GM12892 (cell line): ENCODE results near the gene AP1S3.

ENCODE experiments used
- DNase-seq: peaks from one replicate; pipeline ENCODE4 v3.0.0; 2011; ENCODE audit not compliant: insufficient read length
- FAIRE-seq: peaks from 2 replicates; lab custom pipeline; 2011; peaks lifted over from hg19 to GRCh38; lab: Jason Lieb, UNC
- POLR2A ChIP-seq: IDR thresholded peaks from 2 replicates; pipeline ENCODE4 v1.6.1; 2011; ENCODE audit warnings: low read depth, low read length, control low read depth
- POLR2AphosphoS5 ChIP-seq: IDR thresholded peaks from 2 replicates; pipeline ENCODE4 v1.6.1; 2011; ENCODE audit warnings: low read depth, low read length, control low read depth
- TAF1 ChIP-seq: IDR thresholded peaks from 2 replicates; pipeline ENCODE4 v1.6.1; 2011; ENCODE audit warnings: low read depth, mild to moderate bottlenecking, control low read depth, low read length, borderline replicate concordance

Gene AP1S3

DNA sequence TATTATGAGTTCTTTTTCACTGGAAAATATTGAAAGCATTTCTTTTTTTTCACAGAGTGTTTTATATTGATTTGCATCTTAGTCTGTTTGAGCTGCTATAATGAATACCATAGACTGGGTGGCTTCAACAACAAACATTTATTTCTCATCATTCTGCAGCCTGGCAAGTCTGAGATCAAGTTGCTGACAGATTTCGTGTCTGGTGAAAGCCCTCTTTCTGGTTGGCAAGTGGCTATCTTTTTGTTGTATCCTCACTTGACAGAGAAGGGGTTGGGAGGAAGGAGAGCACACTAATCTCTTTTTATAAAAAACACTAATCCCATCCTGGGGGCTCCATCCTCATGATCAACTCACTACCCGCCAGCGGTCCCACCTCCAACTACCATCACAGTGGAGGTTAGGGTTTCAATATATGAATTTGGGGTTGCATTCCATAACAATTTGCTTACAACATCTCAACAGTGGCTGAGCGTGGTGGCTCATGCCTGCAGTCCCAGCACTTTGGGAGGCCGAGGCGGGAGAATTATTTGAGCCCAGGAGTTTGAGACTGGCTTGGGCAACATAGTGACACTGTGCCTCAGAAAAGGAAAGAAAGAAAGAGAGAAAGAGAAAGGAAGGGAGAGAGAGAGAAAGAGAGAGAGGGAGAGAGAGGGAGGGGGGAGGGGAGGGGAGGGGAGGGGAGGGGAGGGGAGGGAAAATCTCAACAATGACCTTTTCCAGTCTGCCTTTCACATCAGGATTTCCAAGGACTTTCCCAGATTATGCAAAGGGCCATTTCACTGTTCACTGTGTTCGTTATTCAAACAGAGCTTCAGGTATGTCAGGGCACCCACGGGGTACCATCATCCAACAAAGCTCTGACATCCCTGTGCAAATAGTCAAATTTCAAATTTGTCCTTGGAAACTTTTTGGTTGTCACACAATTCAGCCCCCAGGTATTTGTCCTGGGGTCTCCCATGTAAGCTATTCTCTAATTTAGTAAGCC lies 111.1 kb downstream of the AP1S3 start:
- FAIRE-seq (no peak), DNase-seq (no peak)
- TF ChIP-seq POLR2A (no peak), TAF1 (no peak), POLR2AphosphoS5 (no peak)

DNA sequence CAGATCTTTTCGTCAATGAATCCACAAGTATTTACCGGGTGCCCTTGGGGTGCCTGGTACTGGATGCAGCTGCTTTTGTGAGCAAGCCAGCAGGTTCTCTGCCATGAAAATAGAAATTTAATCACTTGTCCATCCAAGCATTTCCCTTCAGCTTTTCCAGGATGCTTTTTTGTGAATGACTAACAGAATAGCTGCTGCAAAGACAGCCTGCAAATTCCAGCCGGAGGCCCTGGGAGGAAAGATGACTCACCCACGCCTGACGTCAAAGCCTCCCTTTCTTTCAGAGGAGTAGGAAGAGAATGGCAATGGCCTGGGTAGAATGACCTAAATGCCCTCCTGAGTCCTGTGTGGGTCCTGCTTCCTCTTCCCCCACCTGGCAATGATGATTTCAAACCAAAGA lies 111.9 kb downstream of the AP1S3 start:
- no peak for TF ChIP-seq POLR2A
- TF ChIP-seq TAF1 = no peak
- no peak for TF ChIP-seq POLR2AphosphoS5
- FAIRE-seq (no peak), DNase-seq (no peak)

DNA sequence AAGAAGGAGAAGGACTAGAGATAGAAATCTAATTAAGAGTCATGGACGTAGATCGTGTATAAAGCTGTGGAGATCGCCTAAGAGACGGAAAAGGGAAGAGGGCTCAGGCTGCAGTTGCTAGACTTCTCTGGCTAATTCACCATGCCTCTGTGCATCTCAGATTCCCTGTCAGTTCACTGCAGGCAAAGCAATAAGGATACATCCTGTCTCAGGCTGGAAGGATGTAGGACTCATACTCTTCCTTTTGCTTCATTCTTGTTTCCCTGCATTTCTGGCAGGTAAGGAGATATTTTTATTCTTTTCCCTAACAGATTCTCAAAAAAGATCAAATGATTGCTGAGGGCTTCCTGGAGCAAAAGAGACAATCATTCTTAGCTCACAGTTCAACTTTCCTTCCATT lies 112.5 kb downstream of the AP1S3 start:
- TF ChIP-seq TAF1 (no peak), POLR2AphosphoS5 (no peak), POLR2A (no peak)
- no peak for FAIRE-seq

DNA sequence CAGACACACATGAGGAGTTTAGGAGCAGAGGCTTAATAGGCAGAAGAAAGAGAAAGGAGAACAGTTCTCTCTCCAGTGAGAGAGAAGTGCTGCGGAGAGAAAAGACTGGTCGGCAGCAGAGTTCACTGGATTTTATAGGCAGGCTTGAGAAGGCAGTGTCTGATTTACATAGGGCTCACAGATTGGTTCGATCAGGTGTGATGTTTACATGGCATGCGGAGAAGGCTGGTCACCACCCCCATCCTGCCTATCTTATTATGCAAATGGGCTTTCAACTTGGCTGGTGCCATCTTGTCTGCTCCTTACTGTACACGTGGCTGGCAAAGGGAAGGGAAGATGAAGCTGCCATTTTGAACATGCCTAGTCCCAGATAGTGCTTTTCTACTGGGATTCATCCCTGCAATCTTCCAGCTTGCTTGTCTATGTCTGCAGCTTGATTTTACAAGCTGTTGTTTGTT lies 113.4 kb downstream of the AP1S3 start:
- FAIRE-seq (no peak), DNase-seq (no peak)
- no peak for TF ChIP-seq POLR2AphosphoS5
- TF ChIP-seq TAF1 = no peak
- TF ChIP-seq POLR2A = no peak

More for the DNA sequence above, 112.5 kb downstream of the AP1S3 start:
- DNase-seq = no peak

DNA sequence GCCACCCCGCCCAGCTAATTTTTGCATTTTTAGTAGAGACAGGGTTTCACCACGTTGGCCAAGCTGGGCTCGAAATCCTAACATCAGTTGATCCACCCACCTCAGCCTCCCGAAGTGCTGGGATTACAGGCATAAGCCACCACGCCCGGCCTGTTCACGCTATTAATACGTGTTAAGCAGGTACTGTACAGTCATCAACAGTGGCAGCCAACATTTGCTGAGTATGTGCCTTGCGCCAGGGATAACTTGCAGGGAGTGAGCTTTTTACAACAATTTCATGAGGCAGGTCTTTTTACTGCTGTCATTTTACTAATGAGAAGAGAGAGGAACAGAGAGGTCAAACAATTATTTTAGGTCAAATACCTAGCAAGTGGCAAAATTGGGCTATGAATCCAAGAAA lies 115.2 kb downstream of the AP1S3 start:
- DNase-seq (no peak), FAIRE-seq (no peak)
- TF ChIP-seq TAF1 (no peak), POLR2A (no peak), POLR2AphosphoS5 (no peak)

DNA sequence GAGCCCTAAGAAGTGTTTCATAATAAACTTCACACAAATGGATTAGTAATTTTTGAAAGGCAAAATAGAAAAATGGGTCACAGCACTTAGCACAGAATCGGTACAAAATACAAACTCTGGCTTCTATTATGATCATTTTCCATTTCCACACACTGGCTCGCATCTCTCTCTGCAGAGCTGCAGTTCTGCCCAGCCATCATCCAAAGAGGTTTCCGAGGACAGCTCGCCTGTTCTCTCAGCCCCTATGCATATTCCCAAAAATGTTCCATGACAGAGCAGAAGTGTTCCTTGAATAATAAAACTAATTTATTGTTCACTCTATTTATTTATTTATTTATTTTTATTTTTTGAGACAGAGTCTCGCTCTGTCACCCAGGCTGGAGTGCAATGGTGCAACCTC lies 115.6 kb downstream of the AP1S3 start:
- FAIRE-seq (no peak), DNase-seq (no peak)
- no peak for TF ChIP-seq POLR2A
- TF ChIP-seq TAF1 = no peak
- no peak for TF ChIP-seq POLR2AphosphoS5

DNA sequence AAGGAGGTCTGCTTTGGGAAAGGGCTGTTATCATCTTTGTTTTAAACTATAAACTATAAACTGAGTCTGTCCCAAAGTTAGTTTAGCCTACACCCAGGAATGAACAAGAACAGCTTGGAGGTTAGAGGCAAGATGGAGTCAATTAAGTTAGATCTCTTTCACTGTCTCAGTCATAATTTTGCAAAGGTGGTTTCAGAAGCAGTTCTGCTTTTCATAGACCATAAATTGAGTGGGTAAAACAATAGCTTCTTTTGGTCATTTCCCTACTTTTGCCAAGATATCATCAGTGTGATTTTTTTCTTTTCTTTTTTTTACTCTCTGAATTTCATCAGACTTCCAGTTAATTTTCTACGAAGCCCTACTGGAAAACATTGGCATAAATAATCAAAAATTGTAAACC lies 117.0 kb downstream of the AP1S3 start:
- no peak for FAIRE-seq
- TF ChIP-seq TAF1 = no peak
- TF ChIP-seq POLR2AphosphoS5 = no peak
- no peak for TF ChIP-seq POLR2A
- no peak for DNase-seq

DNA sequence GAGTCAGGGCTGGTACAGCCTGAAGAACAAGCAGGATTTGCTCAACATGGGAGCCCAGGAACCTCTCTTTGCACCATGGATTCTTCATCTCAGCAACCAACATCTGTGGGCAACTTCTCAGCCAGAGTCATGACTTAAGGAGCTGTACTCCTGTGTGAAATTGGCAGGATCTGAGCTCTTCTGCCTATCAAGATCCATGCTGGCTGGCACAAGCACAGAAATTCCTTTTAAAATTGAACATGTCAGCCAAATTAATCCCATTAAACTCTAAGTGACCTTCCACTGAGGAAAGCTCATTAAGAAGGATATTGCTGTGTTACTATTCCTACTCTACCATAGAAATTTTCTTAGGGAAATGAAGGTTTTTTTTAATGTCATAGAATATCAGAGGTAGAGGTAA lies 124.7 kb downstream of the AP1S3 start:
- no peak for DNase-seq
- TF ChIP-seq POLR2AphosphoS5 (no peak), TAF1 (no peak), POLR2A (no peak)
- FAIRE-seq = no peak

DNA sequence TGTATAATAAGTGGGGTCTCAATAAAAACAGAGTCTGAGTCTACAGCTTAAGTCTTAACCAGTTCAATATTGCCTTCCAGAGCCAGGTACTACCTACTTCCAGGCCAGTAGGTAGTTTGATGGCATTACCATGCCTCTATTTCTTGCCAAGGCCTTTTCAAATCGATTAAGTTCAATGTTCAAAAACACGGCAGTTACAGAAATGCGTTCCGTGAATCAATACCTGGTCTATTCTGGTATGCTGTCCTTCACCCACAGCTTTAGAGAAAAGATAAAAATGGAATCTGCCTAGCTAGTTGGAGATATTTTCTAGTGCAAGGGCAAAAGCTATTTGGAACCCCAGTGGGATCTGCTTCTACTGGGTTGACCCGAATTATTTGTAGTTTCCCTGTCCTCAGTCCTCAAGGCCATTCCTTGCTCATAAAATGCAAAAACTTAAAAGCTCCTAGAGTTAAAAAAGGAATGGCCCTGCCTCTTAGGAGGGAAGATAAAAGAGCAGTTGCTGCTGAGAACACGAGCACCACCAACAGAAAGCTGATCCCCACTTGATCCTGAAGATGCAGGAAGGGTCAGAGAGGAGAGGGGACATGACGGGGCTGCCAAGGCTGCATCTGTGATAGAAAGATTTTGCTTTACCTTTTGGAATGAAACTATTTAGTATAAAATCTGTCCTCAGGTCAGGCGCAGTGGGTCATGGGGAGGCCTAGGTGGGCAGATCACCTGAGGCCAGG lies 125.6 kb downstream of the AP1S3 start:
- FAIRE-seq = no peak
- TF ChIP-seq TAF1 = no peak
- TF ChIP-seq POLR2AphosphoS5 = no peak
- TF ChIP-seq POLR2A = no peak
- no peak for DNase-seq
